Stimulated activated CD4-positive, alpha-beta T cell treated with anti-CD3 and anti-CD28 coated beads, Interleukin-15, amount 100 ng/mL, for 1 hour (primary cell): ENCODE measurements around the gene DRD4.
"Not testable (repeated sequence)": the region's sequence is repeated elsewhere in the genome, so short reads cannot be mapped to it uniquely, and the experiment has no call there.

ENCODE experiments used
- DNase-seq, 2 donors: peaks; one replicate each; pipeline ENCODE4 v3.0.0-alpha.2; 2020; ENCODE audit warnings: low read depth in 1 of 2, low spot score in 1 of 2

DRD4 gene

DNA sequence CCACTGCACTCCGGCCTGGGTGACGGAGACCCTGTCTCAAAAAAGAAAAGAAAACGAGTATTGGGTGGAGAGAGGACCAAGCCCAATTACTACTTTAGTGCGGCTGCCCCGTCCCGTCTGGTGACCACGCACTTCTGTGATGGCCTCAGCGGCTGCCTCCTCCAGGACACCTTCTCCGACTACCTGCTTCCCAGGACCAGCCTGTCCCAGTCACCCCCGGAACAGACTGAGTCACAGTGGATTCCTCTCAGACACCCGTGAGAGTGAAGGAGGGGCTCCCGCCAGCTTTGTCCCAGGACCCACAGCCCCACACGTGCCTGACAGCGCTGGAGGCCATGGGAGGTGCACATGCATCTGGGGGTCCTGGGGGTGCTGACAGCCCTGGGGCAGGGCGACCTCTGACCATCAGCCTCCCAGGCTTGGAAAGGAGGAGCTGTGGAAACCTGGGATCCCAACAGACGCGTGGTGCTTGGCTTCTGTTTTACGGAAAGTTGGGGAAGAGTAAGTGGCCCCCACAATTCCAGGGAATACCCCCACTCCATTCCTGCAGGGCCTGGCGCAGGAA, 4.8 kb downstream of the DRD4 start:
- DNase-seq: no peak

DNA sequence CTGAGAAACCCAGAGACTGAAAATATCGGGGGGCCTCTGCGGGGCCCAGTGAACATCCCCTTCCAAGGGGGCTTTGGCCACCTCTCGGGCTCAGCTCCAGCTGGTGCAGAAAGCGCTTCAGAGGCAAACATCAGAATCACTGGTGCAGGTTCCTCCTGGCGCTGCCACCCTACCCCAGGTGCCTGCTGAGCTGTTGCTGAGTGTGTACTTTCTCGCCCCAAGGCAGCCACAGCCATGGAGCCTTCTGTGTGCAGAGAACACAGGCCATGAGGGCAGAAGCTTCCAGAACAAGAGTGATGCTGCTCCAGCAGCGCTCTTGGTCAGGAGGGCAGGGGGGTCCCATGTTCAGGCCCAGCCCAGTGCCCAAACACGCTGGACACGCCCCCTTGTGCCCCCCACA, 6.3 kb downstream of the DRD4 start:
- no peak for DNase-seq

DNA sequence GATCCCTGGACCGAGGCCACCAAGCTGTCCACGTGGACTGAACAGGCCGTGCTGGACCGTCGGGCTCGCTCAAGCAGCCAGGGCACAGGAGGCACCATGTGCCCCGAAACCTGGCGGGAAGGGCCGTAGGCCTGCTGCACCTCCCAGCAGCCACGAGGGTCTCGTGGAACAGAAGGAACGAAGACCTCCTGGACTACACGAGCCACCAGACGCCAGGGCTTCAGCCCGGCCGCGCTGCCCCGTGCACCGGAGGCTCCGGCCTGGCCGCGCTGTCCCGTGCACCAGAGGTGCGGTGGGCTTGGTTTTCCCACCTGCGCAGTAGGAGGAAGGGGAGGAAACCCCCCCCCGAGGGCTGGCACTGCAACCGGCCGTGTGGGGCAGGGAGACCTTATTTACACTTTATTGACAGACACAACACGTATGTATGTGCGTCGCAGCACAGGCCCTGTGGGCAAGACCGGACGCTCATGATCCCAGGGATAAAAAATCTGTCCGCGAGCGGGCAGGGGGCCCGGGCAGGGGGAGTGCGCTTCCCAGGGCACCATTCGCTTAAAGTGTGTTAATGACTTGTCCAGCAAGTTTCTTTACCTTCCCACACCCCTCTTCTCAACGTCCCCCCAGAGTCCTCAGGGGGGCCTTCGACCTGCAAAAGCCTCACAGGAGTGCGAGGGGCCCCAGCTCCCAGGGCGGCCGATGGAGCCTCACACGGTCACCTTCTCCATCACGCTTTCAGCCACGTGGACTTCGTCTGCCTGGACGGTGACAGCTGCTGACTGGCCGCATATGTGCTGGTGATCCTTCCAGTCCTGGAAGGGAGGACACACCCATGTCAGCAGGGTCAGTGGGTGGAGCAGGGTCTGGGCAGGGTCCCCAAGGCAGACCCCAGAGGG, 7.0 kb downstream of the DRD4 start:
- DNase-seq: no peak

DNA sequence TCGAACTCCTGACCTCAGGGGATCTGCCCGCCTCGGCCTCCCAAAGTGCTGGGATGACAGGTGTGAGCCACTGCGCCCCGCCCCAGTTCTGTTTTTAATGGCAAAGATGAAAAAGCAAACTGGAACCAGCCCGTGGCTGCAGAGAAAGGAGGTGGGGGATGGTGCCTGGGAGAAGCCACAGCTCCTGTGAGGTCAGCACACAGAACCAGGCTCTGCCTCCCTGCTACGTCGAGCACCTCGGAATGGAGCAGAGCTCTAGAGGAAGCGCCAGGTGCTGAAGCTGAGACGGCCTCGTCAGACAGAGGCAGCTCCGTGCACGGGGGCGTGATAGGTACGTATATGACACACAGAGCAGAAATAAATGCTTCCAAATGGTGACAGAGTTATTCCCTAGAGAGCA, 8.5 kb downstream of the DRD4 start:
- no peak for DNase-seq

DNA sequence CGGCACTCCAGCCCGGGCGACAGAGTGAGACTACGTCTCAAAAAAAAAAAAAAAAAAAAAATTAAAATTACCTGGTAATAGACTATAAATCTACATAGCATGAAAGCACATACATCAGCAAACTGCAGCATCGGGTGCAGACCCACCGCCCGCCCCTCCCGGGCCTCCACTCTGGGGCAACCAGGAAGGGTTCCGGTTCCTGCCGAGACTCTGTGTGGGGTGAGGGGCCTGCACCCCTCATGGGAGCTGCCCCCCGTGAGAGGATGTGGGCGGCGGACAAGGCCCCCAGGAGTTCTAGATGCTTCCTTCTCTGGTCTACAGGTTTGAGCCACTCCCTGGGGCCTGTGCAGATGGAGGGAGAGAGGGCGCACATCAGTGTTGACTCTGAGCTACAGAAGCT, 9.1 kb downstream of the DRD4 start:
- DNase-seq: no peak

DNA sequence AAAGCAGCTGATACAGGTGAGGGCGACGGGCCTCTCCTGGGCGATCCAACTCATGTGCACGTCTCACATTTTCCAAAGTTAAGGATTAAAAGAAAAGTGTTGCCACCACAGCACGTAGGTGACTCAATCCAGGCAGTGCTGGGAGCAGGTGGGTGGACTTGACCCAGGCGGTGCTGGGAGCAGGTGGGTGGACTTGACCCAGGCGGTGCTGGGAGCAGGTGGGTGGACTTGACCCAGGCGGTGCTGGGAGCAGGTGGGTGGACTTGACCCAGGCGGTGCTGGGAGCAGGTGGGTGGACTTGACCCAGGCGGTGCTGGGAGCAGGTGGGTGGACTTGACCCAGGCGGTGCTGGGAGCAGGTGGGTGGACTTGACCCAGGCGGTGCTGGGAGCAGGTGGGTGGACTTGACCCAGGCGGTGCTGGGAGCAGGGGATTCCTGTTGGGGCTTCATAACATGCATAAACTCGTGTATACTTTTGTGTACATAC, 10.6 kb downstream of the DRD4 start:
- not testable (repeated sequence) for DNase-seq

DNA sequence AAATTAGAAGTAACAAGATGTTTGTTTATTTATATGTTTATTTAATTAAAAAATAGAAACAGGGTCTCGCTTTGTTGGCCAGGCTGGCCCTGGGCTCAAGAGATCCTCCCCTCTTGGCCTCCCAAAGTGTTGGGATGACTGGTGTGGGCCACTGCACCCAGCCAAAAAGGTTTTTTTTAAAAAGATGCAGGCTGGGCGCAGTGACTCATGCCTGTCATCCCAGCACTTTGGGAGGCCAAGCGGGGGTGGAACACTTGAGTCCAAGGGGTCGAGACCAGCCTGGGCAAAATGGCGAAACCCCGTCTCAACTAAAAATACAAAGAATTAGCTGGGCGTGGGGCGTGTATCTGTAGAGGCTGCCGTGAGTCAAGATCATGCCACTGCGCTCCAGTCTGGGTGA, 13.4 kb downstream of the DRD4 start:
- DNase-seq: no peak

DNA sequence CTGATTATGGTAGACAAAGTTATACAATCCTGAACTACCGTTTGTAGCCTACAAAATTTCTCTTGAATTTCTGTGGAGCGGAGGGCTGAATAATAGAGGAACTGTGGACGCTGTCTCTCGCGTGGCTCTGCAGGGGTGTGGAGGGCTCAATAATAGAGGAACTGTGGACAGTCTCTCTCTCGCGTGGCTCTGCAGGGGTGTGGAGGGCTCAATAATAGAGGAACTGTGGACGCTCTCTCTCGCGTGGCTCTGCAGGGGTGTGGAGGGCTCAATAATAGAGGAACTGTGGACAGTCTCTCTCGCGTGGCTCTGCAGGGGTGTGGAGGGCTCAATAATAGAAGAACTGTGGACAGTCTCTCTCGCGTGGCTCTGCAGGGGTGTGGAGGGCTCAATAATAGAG, 16.1 kb downstream of the DRD4 start:
- not testable (repeated sequence) for DNase-seq

DNA sequence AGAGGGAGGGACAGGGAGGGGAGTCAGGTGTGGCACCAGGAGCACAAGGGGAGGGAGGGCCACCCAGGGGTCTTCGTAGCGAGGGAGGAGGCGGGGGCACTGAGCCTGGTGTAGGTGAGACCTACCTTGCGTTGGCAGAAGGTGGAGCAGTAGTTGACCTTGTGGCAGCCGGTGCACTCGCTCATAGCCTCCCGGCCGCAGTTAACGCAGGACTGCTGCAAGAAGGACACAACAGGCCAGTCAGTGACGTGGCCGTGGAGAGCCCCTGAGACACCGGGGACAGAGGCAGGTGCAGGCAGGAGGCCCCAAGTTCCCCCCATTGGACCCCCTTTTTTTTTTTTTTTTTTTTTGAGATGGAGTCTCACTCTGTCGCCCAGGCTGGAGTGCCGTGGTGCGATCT, 16.8 kb downstream of the DRD4 start:
- no peak for DNase-seq

DNA sequence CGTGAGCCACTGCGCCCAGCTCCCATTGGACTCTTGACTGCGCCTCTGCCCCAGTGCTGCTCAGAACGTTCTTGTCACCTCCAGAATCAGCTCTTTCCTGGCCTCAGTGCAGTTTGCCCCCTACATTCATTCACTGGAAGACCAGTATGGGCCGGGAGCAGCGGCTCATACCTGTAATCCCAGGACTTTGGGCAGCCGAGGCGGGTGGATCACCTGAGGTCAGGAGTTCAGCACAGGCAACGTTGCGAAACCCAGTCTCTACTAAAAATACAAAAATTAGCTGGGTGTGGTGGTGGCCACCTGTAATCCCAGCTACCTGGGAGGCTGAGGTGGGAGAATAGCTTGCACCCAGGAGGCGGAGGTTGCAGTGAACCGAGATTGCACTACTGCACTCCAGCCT, 17.4 kb downstream of the DRD4 start:
- not testable (repeated sequence) for DNase-seq

DNA sequence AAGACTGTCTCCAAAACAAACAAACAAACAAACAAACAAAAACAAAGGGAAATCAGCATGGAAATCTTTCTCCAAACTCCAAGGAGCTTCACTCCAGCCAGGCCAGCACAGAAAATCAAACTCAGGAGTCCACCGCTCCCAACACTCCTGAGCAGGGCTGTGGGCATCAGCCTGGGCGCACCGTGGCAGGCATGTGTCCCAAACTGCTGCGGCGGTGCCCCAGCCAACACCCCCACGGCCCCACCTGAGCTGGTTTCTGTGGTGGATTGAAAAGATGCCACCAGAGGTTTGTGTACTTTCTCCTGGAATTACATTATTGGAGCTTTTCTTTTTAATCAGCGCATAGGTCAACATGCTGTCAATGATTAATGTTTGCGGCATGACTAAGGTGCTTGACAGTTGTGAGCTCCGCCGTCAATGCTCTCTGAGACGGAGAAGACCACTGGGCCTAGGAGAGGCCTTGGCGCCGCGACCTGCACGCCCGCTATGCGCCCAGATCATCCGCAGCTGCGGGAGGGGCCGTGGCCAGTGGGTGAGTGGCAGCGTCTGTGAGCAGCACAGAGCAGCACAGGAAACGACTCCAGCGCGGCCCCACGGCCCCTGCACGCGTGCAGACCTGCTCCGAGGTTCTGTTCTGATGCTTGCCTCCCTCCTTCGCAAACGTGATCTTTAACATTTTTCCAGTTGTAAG, 18.1 kb downstream of the DRD4 start:
- no peak for DNase-seq

DNA sequence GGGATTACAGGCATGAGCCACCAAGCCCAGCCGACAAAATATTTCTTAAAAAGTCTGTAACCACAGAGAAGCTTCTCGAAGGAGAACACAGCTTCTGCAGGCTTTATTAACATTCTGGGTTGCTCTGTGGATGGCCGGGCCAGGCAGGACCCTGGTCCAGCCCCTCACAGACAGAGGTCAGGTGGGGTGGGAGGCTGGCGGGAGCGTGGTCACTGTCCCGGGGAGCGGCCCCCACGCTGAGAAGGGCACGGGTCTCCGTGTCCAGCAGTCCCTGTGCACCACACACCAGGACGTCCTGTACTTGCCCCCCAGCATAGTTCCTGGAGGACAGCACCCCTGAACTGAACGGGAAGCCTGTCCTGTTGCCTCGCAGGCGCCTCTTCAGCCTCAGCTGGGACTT, 19.4 kb downstream of the DRD4 start:
- no peak for DNase-seq

DNA sequence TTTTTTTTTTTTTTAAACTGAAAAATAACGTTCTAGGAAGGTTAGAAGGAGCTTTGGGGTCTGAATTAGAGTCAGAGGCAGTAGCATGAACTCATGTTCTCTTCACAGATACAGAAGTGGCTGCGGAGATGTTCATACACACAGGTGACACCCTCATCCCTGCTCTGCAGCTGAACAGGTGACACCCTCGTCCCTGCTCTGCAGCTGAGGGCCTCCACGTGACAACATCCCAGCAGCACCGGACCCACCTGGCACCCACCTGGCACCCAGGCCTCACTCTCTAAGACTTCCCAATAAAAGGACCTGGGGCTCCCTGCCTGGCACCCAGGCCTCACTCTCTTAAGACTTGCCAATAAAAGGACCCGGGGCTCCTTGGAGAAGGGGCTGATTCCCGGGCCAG, 19.8 kb downstream of the DRD4 start:
- no peak for DNase-seq

DNA sequence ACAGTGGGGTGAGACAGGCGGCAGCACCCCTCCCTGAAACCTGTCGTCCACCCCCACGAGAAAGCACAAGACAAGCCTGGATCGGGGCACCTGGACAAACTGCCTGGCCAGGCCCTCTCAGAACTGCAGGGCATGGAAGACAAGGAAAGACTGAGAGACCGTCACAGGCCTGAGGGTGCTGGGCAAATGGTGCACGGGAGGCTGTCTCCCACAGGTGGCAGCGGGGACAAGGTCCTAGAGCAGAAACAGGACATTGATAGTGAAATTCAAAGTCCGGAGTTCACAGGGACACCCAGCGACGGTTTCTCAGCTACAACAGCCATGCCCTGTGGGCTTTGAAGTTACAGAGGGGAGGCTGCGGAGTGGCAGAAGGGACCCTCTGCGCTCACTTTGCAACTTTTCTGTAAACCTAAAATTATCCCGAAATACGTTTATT, 20.6 kb downstream of the DRD4 start:
- DNase-seq: no peak

DNA sequence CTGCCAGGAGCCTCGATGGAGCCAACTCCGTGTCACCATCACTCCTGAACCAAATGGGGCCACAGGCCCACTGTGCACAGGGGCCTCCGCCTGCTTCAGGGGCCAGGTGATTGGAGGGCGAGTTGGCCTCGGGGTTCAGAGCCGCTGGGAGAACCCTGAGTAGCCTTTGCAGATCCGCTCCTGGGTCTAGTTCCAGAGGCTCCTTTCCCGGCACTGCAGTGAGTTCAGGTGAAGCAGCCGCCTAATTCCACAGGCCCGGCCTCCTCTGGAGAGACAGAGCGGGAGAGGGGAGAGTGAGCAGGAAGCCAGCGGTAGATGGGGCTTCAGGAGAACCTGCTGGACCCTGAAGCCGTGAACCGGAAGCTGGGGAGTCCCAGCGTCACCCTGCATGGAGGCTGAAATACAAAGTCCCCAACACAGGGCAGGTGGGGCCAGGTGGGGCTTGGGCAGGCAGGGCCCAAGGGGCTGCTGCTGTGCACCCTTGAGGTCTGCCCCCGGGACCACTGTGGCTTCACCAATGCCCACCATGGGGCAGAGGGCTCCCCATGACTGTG, 22.5 kb downstream of the DRD4 start:
- no peak for DNase-seq

DNA sequence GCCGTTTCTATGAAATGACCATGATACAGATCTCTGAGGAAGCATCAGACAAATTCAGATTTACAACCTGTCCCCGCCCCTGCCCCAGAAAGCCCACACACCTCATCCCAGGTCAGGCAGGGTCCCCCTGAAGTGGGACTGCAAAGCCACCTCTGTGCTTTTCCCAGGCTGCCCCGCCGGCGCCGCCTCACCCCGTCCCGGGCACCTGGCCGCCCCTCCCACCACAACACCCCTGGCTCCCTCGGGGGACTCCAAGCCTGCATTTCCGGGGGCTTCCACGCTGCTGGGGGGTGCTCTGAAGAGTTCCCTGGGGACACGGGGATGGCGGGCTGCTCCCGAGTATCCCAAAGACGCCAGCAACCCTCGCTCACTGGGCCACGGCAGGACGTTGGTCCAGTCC, 23.2 kb downstream of the DRD4 start:
- no peak for DNase-seq

DNA sequence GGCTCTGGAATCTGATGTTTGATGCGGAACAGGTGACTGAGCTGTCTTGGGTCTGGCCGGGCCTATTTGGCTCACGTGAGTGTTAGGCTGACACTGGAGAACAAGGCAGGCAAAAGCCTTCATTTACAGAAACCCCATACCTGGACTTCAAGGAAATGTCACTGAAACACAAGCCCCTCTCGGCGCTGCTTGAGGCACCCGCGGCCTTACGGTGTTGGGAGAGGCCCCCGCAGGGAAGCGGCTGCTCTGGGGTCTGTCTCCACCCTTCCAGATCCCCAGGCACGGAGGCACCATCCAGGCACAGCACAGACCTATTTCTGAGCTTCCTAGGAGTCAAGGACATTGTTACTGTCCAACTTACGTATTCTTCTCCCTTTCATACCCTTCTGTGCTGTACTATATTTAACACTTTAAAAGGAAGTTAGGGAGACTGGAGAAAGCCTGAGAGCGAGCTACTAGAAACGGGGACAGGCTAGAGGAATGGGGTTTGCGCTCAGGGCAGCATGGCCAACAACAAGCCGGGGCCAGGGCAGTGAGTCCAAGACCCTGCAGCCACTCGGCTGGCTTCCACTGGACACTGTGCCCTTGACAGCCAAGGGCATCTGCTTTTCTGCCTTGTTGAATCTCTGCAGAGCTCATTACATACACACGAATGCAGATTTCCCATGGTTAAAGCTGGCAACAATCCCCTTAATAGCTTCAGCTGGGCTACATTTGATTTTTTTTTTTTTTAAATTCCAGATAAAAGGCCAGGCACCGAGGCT, 23.8 kb downstream of the DRD4 start:
- no peak for DNase-seq

DNA sequence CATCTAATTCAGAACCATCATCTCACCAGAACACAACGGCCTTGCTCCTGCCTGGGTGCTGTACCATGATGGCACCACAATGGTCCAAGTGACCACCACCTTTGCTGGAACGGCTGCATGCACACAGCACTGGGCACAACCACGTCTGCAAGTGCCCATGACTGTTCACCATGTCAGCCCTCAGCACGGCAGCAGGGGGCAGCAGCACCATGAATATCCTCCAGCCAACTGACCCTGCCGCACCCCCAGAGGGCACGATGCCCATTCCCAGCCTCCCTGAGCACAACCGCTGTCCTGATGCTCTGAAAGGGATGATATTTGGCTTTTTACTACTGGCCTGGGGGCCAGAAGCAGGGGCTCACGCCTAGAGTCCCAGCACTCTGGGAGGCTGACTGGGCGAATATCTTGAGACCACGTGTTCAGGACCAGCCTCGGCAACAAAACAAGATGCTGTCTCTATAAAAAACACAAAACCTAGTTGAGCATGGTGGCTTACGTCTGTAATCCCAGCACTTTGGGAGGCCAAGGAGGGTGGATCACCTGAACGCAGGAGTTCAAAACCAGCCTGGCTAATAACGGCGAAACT, 25.7 kb downstream of the DRD4 start:
- no peak for DNase-seq

DNA sequence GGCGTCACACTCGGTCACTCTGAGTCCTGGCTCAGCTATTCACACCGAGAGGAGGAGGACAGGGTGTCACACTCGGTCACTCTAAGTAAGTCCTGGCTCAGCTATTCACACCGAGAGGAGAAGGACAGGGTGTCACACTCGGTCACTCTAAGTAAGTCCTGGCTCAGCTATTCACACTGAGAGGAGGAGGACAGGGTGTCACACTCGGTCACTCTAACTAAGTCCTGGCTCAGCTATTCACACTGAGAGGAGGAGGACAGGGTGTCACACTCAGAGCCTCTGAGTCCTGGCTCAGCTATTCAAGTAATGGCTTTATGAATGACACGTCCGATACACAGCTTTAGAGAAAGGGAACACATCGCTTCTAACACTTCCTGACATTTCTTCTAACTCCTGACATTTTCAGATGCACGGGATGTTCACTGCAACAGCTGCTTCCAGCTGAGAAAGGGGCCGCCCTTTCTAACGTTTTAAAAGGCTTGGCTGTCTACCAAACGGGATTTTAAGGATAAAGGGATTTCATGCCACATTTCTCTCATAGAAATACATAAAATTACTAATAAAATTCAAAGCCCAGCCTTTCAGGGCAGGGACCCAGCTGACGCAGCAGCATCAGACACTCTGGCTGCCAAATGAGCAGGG, 28.1 kb downstream of the DRD4 start:
- DNase-seq: no peak

DNA sequence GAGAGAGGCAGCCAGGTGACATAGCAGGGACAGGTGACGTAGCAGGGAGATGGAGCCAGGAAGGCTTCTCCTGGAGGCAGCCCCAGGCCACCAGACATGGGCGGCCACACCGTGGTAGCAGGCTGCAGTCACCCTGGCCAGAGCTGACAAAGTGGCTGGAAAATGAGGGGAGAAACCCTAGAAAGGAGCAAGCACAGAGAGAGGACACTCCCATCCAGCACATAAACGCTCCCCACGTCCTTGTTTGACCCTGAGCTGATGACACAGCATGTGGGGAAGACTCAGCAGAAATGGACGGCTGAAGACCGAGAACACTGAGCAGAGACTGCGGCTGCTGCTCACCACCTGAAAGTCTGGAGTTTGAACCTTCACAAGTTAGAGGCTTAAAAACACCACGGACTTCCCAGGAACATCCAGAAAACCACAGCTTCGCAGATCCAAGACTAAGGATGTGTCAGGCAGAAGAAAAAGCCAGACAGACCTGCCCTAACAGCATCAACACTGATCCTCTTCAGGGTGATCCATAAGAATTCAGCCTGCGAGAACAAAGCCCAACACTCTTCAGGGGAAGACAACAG, 28.7 kb downstream of the DRD4 start:
- no peak for DNase-seq
